HepG2 (cell line): Measurements from ENCODE around the gene HARBI1. TPM values are rescaled to one million over a fixed set of nuclear protein-coding genes. Genes with fewer than 3 reads are reported as not detected.

Experiments used
- ARID2 ChIP-seq: sonication (generic); formaldehyde crosslinking; IDR thresholded peaks from 2 replicates; pipeline ENCODE4 v1.8.1; 2022; ENCODE audit warnings: mild to moderate bottlenecking, missing genetic modification reagents, borderline replicate concordance
- CREBL2 ChIP-seq: sonication (generic); formaldehyde crosslinking; IDR thresholded peaks from 2 replicates; pipeline ENCODE4 v1.8.1; 2023; ENCODE audit warnings: missing genetic modification reagents, mild to moderate bottlenecking, borderline replicate concordance
- EED ChIP-seq: sonication (generic); formaldehyde crosslinking; IDR thresholded peaks from 2 replicates; pipeline ENCODE4 v1.5.0; 2020; ENCODE audit warnings: mild to moderate bottlenecking, missing genetic modification reagents
- FOXO1 ChIP-seq: sonication (generic); formaldehyde crosslinking; IDR thresholded peaks from 2 replicates; pipeline ENCODE4 v1.4.0; 2020; ENCODE audit warnings: missing genetic modification reagents
- FOXP1 ChIP-seq, 2 experiments: fragments of 450-650 bp in 1 of 2; IDR thresholded peaks; 2 replicates each; pipeline ENCODE4 v1.6.1; 2017 to 2018; ENCODE audit warnings: antibody characterized with exemption in 1 of 2
- FOXP4 ChIP-seq: sonication (generic); formaldehyde crosslinking; IDR thresholded peaks from 2 replicates; pipeline ENCODE4 v1.4.0; 2020; ENCODE audit warnings: missing genetic modification reagents
- HDAC1 ChIP-seq: sonication (generic); formaldehyde crosslinking; IDR thresholded peaks from 2 replicates; pipeline ENCODE4 v1.5.1; 2020; ENCODE audit warnings: mild to moderate bottlenecking, missing genetic modification reagents
- HDAC6 ChIP-seq: fragments of 200-600 bp; sonication (generic); IDR thresholded peaks from 2 replicates; pipeline ENCODE4 v1.7.0; 2017; ENCODE audit warnings: mild to moderate bottlenecking, antibody characterized with exemption, low read length, low read depth
- JARID2 ChIP-seq: sonication (generic); formaldehyde crosslinking; IDR thresholded peaks from 2 replicates; pipeline ENCODE4 v1.8.1; 2023; ENCODE audit warnings: missing genetic modification reagents, inconsistent platforms; ENCODE audit not compliant: insufficient replicate concordance
- JDP2 ChIP-seq: sonication (generic); formaldehyde crosslinking; IDR thresholded peaks from 2 replicates; pipeline ENCODE4 v1.8.1; 2022; ENCODE audit warnings: missing genetic modification reagents, borderline replicate concordance
- KAT2B ChIP-seq: fragments of 150-350 bp; IDR thresholded peaks from 2 replicates; pipeline ENCODE4 v1.6.1; 2014; ENCODE audit warnings: low read depth, low read length, borderline replicate concordance
- KAT8 ChIP-seq: IDR thresholded peaks from 2 replicates; pipeline ENCODE4 v1.6.1; 2016; ENCODE audit warnings: missing genetic modification reagents, missing compliant biosample characterization
- MTA3 ChIP-seq: sonication (generic); formaldehyde crosslinking; IDR thresholded peaks from 2 replicates; pipeline ENCODE4 v1.4.0; 2020; ENCODE audit warnings: missing genetic modification reagents
- NFE2 ChIP-seq: sonication (generic); formaldehyde crosslinking; IDR thresholded peaks from 2 replicates; pipeline ENCODE4 v1.4.0; 2020; ENCODE audit warnings: missing genetic modification reagents
- POGZ ChIP-seq: sonication (generic); formaldehyde crosslinking; IDR thresholded peaks from 2 replicates; pipeline ENCODE4 v1.4.0; 2020; ENCODE audit warnings: mild to moderate bottlenecking, missing genetic modification reagents
- RBFOX2 ChIP-seq: fragments of 200-400 bp; formaldehyde crosslinking; IDR thresholded peaks from 2 replicates; pipeline ENCODE4 v1.6.1; 2017; ENCODE audit warnings: low read depth, mild to moderate bottlenecking, low read length
- RFXAP ChIP-seq: sonication (generic); formaldehyde crosslinking; IDR thresholded peaks from 2 replicates; pipeline ENCODE4 v1.4.0; 2020; ENCODE audit warnings: missing genetic modification reagents, borderline replicate concordance
- ZBTB21 ChIP-seq: sonication (generic); formaldehyde crosslinking; IDR thresholded peaks from 2 replicates; pipeline ENCODE4 v1.4.0; 2020; ENCODE audit warnings: missing genetic modification reagents
- ZFP62 ChIP-seq: sonication (generic); formaldehyde crosslinking; IDR thresholded peaks from 2 replicates; pipeline ENCODE4 v1.4.0; 2020; ENCODE audit warnings: missing genetic modification reagents
- ZFX ChIP-seq: sonication (generic); formaldehyde crosslinking; IDR thresholded peaks from 2 replicates; pipeline ENCODE4 v1.4.0; 2020; ENCODE audit warnings: mild to moderate bottlenecking, low read depth, missing genetic modification reagents, moderate library complexity
- ZNF253 ChIP-seq: sonication (generic); formaldehyde crosslinking; IDR thresholded peaks from 2 replicates; pipeline ENCODE4 v1.8.0; 2022; ENCODE audit warnings: mild to moderate bottlenecking, missing genetic modification reagents, borderline replicate concordance
- ZNF335 ChIP-seq: sonication (generic); formaldehyde crosslinking; IDR thresholded peaks from 2 replicates; pipeline ENCODE4 v1.4.0; 2020; ENCODE audit warnings: missing genetic modification reagents
- ZNF33A ChIP-seq: sonication (generic); formaldehyde crosslinking; IDR thresholded peaks from 2 replicates; pipeline ENCODE4 v1.5.1; 2020; ENCODE audit warnings: missing genetic modification reagents, mild to moderate bottlenecking, moderate library complexity, borderline replicate concordance
- ZNF605 ChIP-seq: sonication (generic); formaldehyde crosslinking; IDR thresholded peaks from 2 replicates; pipeline ENCODE4 v1.8.0; 2022; ENCODE audit warnings: mild to moderate bottlenecking, missing genetic modification reagents
- ZNF691 ChIP-seq: sonication (generic); formaldehyde crosslinking; IDR thresholded peaks from 2 replicates; pipeline ENCODE4 v1.4.0; 2020; ENCODE audit warnings: missing genetic modification reagents, low read depth, mild to moderate bottlenecking, borderline replicate concordance
- ZNF780A ChIP-seq: sonication (generic); formaldehyde crosslinking; IDR thresholded peaks from 2 replicates; pipeline ENCODE4 v1.8.0; 2022; ENCODE audit warnings: mild to moderate bottlenecking, missing genetic modification reagents, moderate library complexity
- polyA plus RNA-seq, 8 experiments: library from polyadenylated mRNA; depleted of rRNA in 3 of 8; stranded (reverse) in 7 of 8; unstranded in 1 of 8; fragments of >200 nt; fragmentation: Illumina TruSeq in 4 of 8; extraction: Trizol in 4 of 8; gene quantifications; 2 replicates each; pipeline versions ENCODE4 v1.2.1 to v1.2.3, GENCODE V29; 2011 to 2016; ENCODE audit warnings: low read depth in 4 of 8, missing spikeins in 1 of 8, mixed read lengths in 1 of 8; ENCODE audit not compliant: insufficient read depth in 1 of 8
- total RNA-seq, 5 experiments: library from RNA; depleted of rRNA; stranded (reverse); fragments of >200 nt; fragmentation: Illumina TruSeq; extraction: Trizol; gene quantifications; 2 replicates each; pipeline ENCODE4 v1.2.3, GENCODE V29; 2016; ENCODE audit warnings: low read depth in 1 of 5

Gene HARBI1
- total and polyA plus RNA-seq, 2 of the 13 experiments (the other 11 are each of a cell fraction or from before 2014, with no cell fraction given), result 2.5 to 4.8 TPM

- TF ChIP-seq ZNF691 (CRISPR knock-in tag), result no peak
- TF ChIP-seq JDP2 (CRISPR knock-in tag), result no peak
- TF ChIP-seq HDAC1 (CRISPR knock-in tag), result peak; percentile 74
- TF ChIP-seq ZFP62 (CRISPR knock-in tag), result no peak
- no peak for TF ChIP-seq RBFOX2
- TF ChIP-seq KAT2B, result peak; percentile 38; the same call in 1 of the 2 replicates
- TF ChIP-seq ZFX, result no peak
- TF ChIP-seq ZNF780A, result no peak
- TF ChIP-seq ZNF253 (CRISPR knock-in tag), result no peak
- no peak for TF ChIP-seq JARID2
- peak; percentile 57; the same call in 1 of the 2 replicates for TF ChIP-seq RFXAP (CRISPR knock-in tag)
- TF ChIP-seq FOXO1 (CRISPR knock-in tag), result peak; percentile 86
- TF ChIP-seq ZNF33A, result no peak
- no peak; the same call in 1 of the 2 replicates for TF ChIP-seq ARID2 (CRISPR knock-in tag)
- no peak for TF ChIP-seq ZNF605 (CRISPR knock-in tag)
- TF ChIP-seq NFE2 (CRISPR knock-in tag), result no peak
- no peak for TF ChIP-seq CREBL2 (CRISPR knock-in tag)
- TF ChIP-seq FOXP4 (CRISPR knock-in tag), result peak; percentile 90
- no peak for TF ChIP-seq EED (CRISPR knock-in tag)
- no peak for TF ChIP-seq ZNF335 (CRISPR knock-in tag)
- TF ChIP-seq FOXP1 (IDR thresholded peaks at IDR 0.05), result peak; percentile 95
- peak; percentile 97 for TF ChIP-seq FOXP1 (CRISPR knock-in tag; IDR thresholded peaks at IDR 0.05)
- TF ChIP-seq KAT8 (CRISPR knock-in tag), result peak; percentile 61; the same call in 1 of the 2 replicates
- TF ChIP-seq ZBTB21 (CRISPR knock-in tag), result no peak; the same call in 1 of the 2 replicates
- TF ChIP-seq HDAC6, result 0 out of 2 replicates have a peak, but pooled peaks have one; percentile 30
- no peak for TF ChIP-seq MTA3 (CRISPR knock-in tag)
- TF ChIP-seq POGZ (CRISPR knock-in tag), result peak; percentile 73
Observed at GRCh38 chr11:46554213-46555147, 62.5 kb downstream of the HARBI1 start (continued).
